Measurements from ENCODE around the gene CASP12. TPM values are rescaled to one million over a fixed set of nuclear protein-coding genes. Genes with fewer than 3 reads are reported as not detected.

The CASP12 gene
- total RNA-seq (2012; rRNA removed), result not detected in 2 replicates
- 0.07 TPM in 1 of 2 replicates, not detected in the other for polyA plus RNA-seq (2012; rRNA removed)
- 0.07 TPM in 1 of 2 replicates, not detected in the other for polyA plus RNA-seq (2012; cell fraction: cytosol; rRNA removed)
- 0.14 TPM in 1 of 2 replicates, not detected in the other for polyA plus RNA-seq (2012; cell fraction: nucleus; rRNA removed; ENCODE audit: low replicate concordance)
- Bru-seq, nascent RNA, result percentile 27 among the genes with signal in this experiment
- BruChase-seq, experiment 1, labeled RNA remaining after a 6-hour chase, result percentile 23 among the genes with signal in this experiment
- percentile 23 among the genes with signal in this experiment for BruChase-seq, experiment 2, labeled RNA remaining after a 2-hour chase
- long read RNA-seq, result 0 reads

DNA sequence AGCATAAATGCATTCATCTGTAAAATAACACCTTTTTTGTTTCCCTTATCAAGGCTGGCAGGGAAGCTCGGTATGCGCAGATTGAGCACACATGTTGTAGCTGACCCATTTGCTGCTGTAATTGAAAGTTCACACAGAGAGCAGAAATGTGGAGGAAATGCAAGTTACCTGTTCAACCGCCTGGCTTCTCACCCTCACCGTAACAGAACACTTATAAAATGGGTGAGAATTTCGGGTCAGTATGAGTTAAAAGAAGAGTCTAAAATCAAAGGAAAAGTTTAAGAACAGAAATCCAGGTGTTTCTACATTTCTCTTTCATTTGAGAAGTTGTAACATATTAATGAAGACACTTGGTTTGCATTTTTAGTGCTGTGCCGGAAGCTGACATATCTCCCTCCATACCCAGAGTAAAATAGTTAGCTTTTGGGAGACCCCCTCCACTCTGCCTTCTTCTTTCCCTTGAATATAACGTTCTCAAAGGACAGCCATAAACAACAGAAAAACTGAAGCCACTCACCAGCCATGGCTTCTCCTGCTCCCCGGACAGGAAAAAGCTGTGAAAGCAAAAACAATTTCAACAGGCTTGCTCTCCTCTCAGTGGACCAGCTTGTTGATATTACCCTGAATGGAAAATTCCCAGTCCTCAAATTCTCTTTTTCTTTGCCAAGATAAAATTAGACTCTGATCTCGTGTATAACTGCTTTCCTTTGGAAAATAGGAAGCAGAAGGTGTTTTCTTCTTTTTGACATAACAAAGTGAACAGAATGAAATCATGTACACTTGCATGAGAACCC is at the start of gene CASP12:
Gene CASP12, minus strand, starts transcription at position 570 of the 794 bp plus-strand sequence.
- H3K4me2 ChIP-seq (ENCODE audit: low read depth, low read length), result peak within 1 kb of the TSS; percentile 28; the same call in 1 of the 2 replicates
- H2AK5ac ChIP-seq (ENCODE audit: low read depth, low read length), result peak within 1 kb of the TSS; percentile 75; the same call in 1 of the 2 replicates
- 32% methylated on average over 3 of the region's 9 CpGs; no CpG with 5 or more reads in 1 of the 2 experiments for WGBS, 2 experiments (ENCODE audit: extremely low coverage in 2 of 2, insufficient read length in 1 of 2)
- POLR2A ChIA-PET (ENCODE audit: unreplicated experiment), result no interaction called here
- H3K27me3 ChIP-seq (ENCODE audit: control insufficient read depth, insufficient read depth, low read length), result no peaks in the 10 kb centered on the region
- ATAC-seq (ENCODE audit: low read depth) (peak; percentile 72), DNase-seq (peak; percentile 32)
- intact Hi-C loops (cut with micrococcal nuclease), result no loop called here
- H3K36me3 ChIP-seq (ENCODE audit: control insufficient read depth, insufficient read depth, low read length), result no peaks in the 10 kb centered on the region
- H3K9me3 ChIP-seq (ENCODE audit: control insufficient read depth, insufficient read depth, low read length), result no peaks in the 10 kb centered on the region
- H2BK20ac ChIP-seq (ENCODE audit: low read depth, low read length), result peak within 1 kb of the TSS; percentile 28
- H3K14ac ChIP-seq (replicated peaks; ENCODE audit: low read depth, low read length), result peak within 1 kb of the TSS; percentile 29
- H3K56ac ChIP-seq (ENCODE audit: extremely low read depth, insufficient read depth, low read length), result no peak within 1 kb of the TSS
- H3K18ac ChIP-seq (ENCODE audit: low read depth, low read length), result peak within 1 kb of the TSS; percentile 56
- no peak within 1 kb of the TSS for H4K5ac ChIP-seq (ENCODE audit: low read depth, low read length)
- H4K20me1 ChIP-seq (ENCODE audit: insufficient read depth, low read length), result no peaks in the 10 kb centered on the region
- H3K9ac ChIP-seq (ENCODE audit: low read depth, low read length), result no peak within 1 kb of the TSS
- in situ Hi-C loops (cut with MboI; ENCODE audit: low sequenced_read_pairs), result no loop called here
- H2BK15ac ChIP-seq (ENCODE audit: low read depth, low read length), result peak within 1 kb of the TSS; percentile 87; the same call in 1 of the 3 replicates
- no peak within 1 kb of the TSS for H2AK9ac ChIP-seq (replicated peaks; ENCODE audit: low read depth, low read length, poor library complexity)
- no peaks in the 10 kb centered on the region; the same call in 1 of the 2 replicates for H3K9me1 ChIP-seq (ENCODE audit: insufficient read depth, low read length)
- CTCF ChIA-PET, result no interaction called here
- H3K4me3 ChIP-seq (ENCODE audit: insufficient read depth, low read depth, low read length), result no peak within 1 kb of the TSS
- H4K91ac ChIP-seq (ENCODE audit: insufficient read depth, low read depth, low read length), result no peak within 1 kb of the TSS
- no peak within 1 kb of the TSS for H3K27ac ChIP-seq (ENCODE audit: insufficient read depth, low read length)
- peak within 1 kb of the TSS; percentile 47 for H3K4ac ChIP-seq (ENCODE audit: low read depth, low read length)
- H3K23ac ChIP-seq (ENCODE audit: low read depth, low read length), result no peak within 1 kb of the TSS
- dilution Hi-C loops (cut with HindIII; ENCODE audit: low sequenced_read_pairs, unreplicated experiment), result no loop called here
- BruUV-seq (replicated peaks), result no TSS peak
- H2BK5ac ChIP-seq (ENCODE audit: low read depth, low read length, poor library complexity, severe bottlenecking), result no peak within 1 kb of the TSS
- peaks cover 2% of the 10 kb centered on the region; the same call in 1 of the 2 replicates for H3K4me1 ChIP-seq (ENCODE audit: control insufficient read depth, insufficient read depth, low read length)
- peak within 1 kb of the TSS; percentile 41; the same call in 1 of the 2 replicates for H2BK120ac ChIP-seq (ENCODE audit: low read depth, low read length)
- peak within 1 kb of the TSS; percentile 36 for H2AFZ ChIP-seq (replicated peaks; ENCODE audit: low read length, poor library complexity)
- H4K8ac ChIP-seq (ENCODE audit: low read depth in 2 of 2, low read length in 2 of 2), result peak within 1 kb of the TSS in 1 of 2 experiments; percentile 47; a peak in 2 of 4 replicates
- H3K79me1 ChIP-seq (ENCODE audit: low read depth in 1 of 2, low read length in 2 of 2), result no peaks in the 10 kb centered on the region
- TF ChIP-seq RCOR1 (IDR thresholded peaks at IDR 0.05; ENCODE audit: insufficient replicate concordance, low read length), result no peak
- TF ChIP-seq CEBPB (IDR thresholded peaks at IDR 0.05; ENCODE audit: low read depth, low read length), result no peak
- no peak for TF ChIP-seq MAZ (IDR thresholded peaks at IDR 0.05; ENCODE audit: borderline replicate concordance, low read depth, low read length)
- TF ChIP-seq RFX5 (IDR thresholded peaks at IDR 0.05; ENCODE audit: low read depth, low read length), result no peak
- no peak for TF ChIP-seq SMC3 (IDR thresholded peaks at IDR 0.05; ENCODE audit: low read depth, low read length)
- TF ChIP-seq RAD21 (IDR thresholded peaks at IDR 0.05; ENCODE audit: low read length), result no peak
- no peak for TF ChIP-seq CHD1 (IDR thresholded peaks at IDR 0.05; ENCODE audit: low read depth, low read length)
- no peak for TF ChIP-seq FOS (IDR thresholded peaks at IDR 0.05; ENCODE audit: low read depth, low read length)
- TF ChIP-seq MAFK (IDR thresholded peaks at IDR 0.05; ENCODE audit: low read depth, low read length), result no peak
- TF ChIP-seq, protein P1, sequence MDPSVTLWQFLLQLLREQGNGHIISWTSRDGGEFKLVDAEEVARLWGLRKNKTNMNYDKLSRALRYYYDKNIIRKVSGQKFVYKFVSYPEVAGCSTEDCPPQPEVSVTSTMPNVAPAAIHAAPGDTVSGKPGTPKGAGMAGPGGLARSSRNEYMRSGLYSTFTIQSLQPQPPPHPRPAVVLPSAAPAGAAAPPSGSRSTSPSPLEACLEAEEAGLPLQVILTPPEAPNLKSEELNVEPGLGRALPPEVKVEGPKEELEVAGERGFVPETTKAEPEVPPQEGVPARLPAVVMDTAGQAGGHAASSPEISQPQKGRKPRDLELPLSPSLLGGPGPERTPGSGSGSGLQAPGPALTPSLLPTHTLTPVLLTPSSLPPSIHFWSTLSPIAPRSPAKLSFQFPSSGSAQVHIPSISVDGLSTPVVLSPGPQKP (IDR thresholded peaks at IDR 0.05; ENCODE audit: borderline replicate concordance, low read depth, low read length), result no peak
- TF ChIP-seq, protein P2, sequence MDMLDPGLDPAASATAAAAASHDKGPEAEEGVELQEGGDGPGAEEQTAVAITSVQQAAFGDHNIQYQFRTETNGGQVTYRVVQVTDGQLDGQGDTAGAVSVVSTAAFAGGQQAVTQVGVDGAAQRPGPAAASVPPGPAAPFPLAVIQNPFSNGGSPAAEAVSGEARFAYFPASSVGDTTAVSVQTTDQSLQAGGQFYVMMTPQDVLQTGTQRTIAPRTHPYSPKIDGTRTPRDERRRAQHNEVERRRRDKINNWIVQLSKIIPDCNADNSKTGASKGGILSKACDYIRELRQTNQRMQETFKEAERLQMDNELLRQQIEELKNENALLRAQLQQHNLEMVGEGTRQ (IDR thresholded peaks at IDR 0.05; ENCODE audit: low read depth, low read length), result no peak
- no peak for TF ChIP-seq MXI1 (IDR thresholded peaks at IDR 0.05; ENCODE audit: borderline replicate concordance, low read depth, low read length)
